HG03571 (cell line): ENCODE measurements around the gene ATG16L2.

Source experiments
- ATAC-seq: cut with Tn5 transposase; IDR thresholded peaks from one replicate; pipeline ENCODE4 v1.9.1; 2021; ENCODE audit not compliant: unreplicated experiment

The ATG16L2 gene

GRCh38 chr11:72875736-72876135 is 61.5 kb downstream of the ATG16L2 start:
- ATAC-seq = no peak

GRCh38 chr11:72876147-72876546 is 61.9 kb downstream of the ATG16L2 start:
- ATAC-seq = no peak
